ENCODE results near the gene PRPF6.
"Not testable (repeated sequence)": the region's sequence is repeated elsewhere in the genome, so short reads cannot be mapped to it uniquely, and the experiment has no call there.

The PRPF6 gene

GRCh38 chr20:63961664-63962425 is 19.1 kb upstream of the PRPF6 start:
- no peak for DNase-seq

GRCh38 chr20:63962426-63963347 is 18.2 kb upstream of the PRPF6 start:
- DNase-seq = no peak

GRCh38 chr20:63963348-63963741 is 17.6 kb upstream of the PRPF6 start:
- no peak for DNase-seq

GRCh38 chr20:63963784-63964301 is 17.1 kb upstream of the PRPF6 start:
- DNase-seq = no peak

GRCh38 chr20:63964412-63964811 is 16.5 kb upstream of the PRPF6 start:
- no peak for DNase-seq

- no peak for DNase-seq
These were observed 14.6 kb upstream of the PRPF6 start for GRCh38 chr20:63966172-63966943.

- DNase-seq = no peak
These were observed 14.0 kb upstream of the PRPF6 start for GRCh38 chr20:63966944-63967322.

GRCh38 chr20:63967330-63968135 is 13.4 kb upstream of the PRPF6 start:
- DNase-seq = no peak

GRCh38 chr20:63968136-63968927 is 12.6 kb upstream of the PRPF6 start:
- no peak for DNase-seq

GRCh38 chr20:63968928-63969760 is 11.8 kb upstream of the PRPF6 start:
- no peak for DNase-seq

- peak; percentile 55 for DNase-seq
These were observed 10.9 kb upstream of the PRPF6 start, which contains the start of gene ZNF512B for GRCh38 chr20:63969838-63970713. ZNF512B (minus strand) TSS chr20:63969930; CDS start chr20:63967950, 1,980 bp downstream.

- no peak for DNase-seq
These were observed 10.1 kb upstream of the PRPF6 start for GRCh38 chr20:63970714-63971431.

- DNase-seq = not testable (repeated sequence)
These were observed 9.0 kb upstream of the PRPF6 start for GRCh38 chr20:63971960-63972311.

- no peak for DNase-seq
These were observed 8.4 kb upstream of the PRPF6 start for GRCh38 chr20:63972312-63973159.

- DNase-seq = no peak
These were observed 7.8 kb upstream of the PRPF6 start for GRCh38 chr20:63973160-63973479.

GRCh38 chr20:63973636-63974401 is 7.1 kb upstream of the PRPF6 start:
- peak; percentile 64 for DNase-seq
